NCI-H526 (cell line): Measurements from ENCODE around the gene FOXP1.

ENCODE experiments used
- DNase-seq, 2 experiments: peaks; one replicate each; lab custom pipeline; 2025; lab: John Stamatoyannopoulos, UW

Gene FOXP1

GRCh38 chr3:71583566-71584393 lies at the start of gene FOXP1:
TSS of gene FOXP1 (minus strand) at chr3:71583728. CDS start at chr3:71198381, 385,347 bp downstream.
- peak; percentile 29 to 82 for DNase-seq

GRCh38 chr3:71629711-71630110 lies 46.2 kb upstream of the FOXP1 start:
- peak in 1 of 2 experiments; percentile 1 for DNase-seq

GRCh38 chr3:71629289-71629688 lies 45.8 kb upstream of the FOXP1 start:
- DNase-seq, result no peak

GRCh38 chr3:71628522-71628921 lies 45.0 kb upstream of the FOXP1 start:
- no peak for DNase-seq

- no peak for DNase-seq
These were observed 42.1 kb upstream of the FOXP1 start for GRCh38 chr3:71625676-71626075.

- no peak for DNase-seq
These were observed 38.5 kb upstream of the FOXP1 start for GRCh38 chr3:71621825-71622537.

GRCh38 chr3:71618538-71618937 lies 35.0 kb upstream of the FOXP1 start:
- peak; percentile 29 to 61 for DNase-seq

GRCh38 chr3:71616571-71617021 lies 33.1 kb upstream of the FOXP1 start:
- no peak for DNase-seq

- DNase-seq, result peak; percentile 5 to 34
These were observed 31.3 kb upstream of the FOXP1 start for GRCh38 chr3:71614869-71615268.

- DNase-seq, result peak in 1 of 2 experiments; percentile 34
These were observed 30.9 kb upstream of the FOXP1 start for GRCh38 chr3:71614426-71614825.

GRCh38 chr3:71611099-71611498 lies 27.6 kb upstream of the FOXP1 start:
- no peak for DNase-seq

GRCh38 chr3:71607364-71607763 lies 23.8 kb upstream of the FOXP1 start:
- DNase-seq, result no peak

GRCh38 chr3:71606582-71606981 lies 23.1 kb upstream of the FOXP1 start:
- no peak for DNase-seq

- DNase-seq, result peak in 1 of 2 experiments; percentile 7
These were observed 18.7 kb upstream of the FOXP1 start for GRCh38 chr3:71602256-71602655.

- DNase-seq, result no peak
These were observed 18.3 kb upstream of the FOXP1 start for GRCh38 chr3:71601811-71602210.

- DNase-seq, result no peak
These were observed 17.2 kb upstream of the FOXP1 start for GRCh38 chr3:71600646-71601288.

- DNase-seq, result no peak
These were observed 15.9 kb upstream of the FOXP1 start for GRCh38 chr3:71599416-71599815.

GRCh38 chr3:71598292-71598691 lies 14.8 kb upstream of the FOXP1 start:
- DNase-seq, result no peak

GRCh38 chr3:71597286-71597685 lies 13.8 kb upstream of the FOXP1 start:
- no peak for DNase-seq

- no peak for DNase-seq
These were observed 9.6 kb upstream of the FOXP1 start for GRCh38 chr3:71593106-71593505.

- DNase-seq, result no peak
These were observed 7.6 kb upstream of the FOXP1 start for GRCh38 chr3:71591101-71591500.

GRCh38 chr3:71589132-71589531 lies 5.6 kb upstream of the FOXP1 start:
- no peak for DNase-seq

- no peak for DNase-seq
These were observed 4.4 kb upstream of the FOXP1 start for GRCh38 chr3:71587958-71588357.
